GM19099 (cell line): ENCODE data around the gene BRICD5.
A peak's percentile ranks its signal among the peaks of the same experiment; 100 is the strongest.

Experiments used
- POLR2A ChIP-seq: IDR thresholded peaks from 3 replicates; pipeline ENCODE4 v1.6.1; 2011; ENCODE audit warnings: low read depth; ENCODE audit not compliant: insufficient read length; ENCODE audit errors: extremely low read depth

BRICD5 gene

GRCh38 chr16:2170587-2171435 lies 39.9 kb downstream of the BRICD5 start:
- no peak for TF ChIP-seq POLR2A

- no peak for TF ChIP-seq POLR2A
Measured at GRCh38 chr16:2170080-2170479, 40.6 kb downstream of the BRICD5 start.

GRCh38 chr16:2167068-2167638 lies 43.5 kb downstream of the BRICD5 start:
- TF ChIP-seq POLR2A, result no peak

- no peak for TF ChIP-seq POLR2A
Measured at GRCh38 chr16:2166263-2167067, 44.2 kb downstream of the BRICD5 start.

GRCh38 chr16:2165861-2166260 lies 44.8 kb downstream of the BRICD5 start:
- TF ChIP-seq POLR2A, result no peak

- no peak for TF ChIP-seq POLR2A
Measured at GRCh38 chr16:2163211-2163881, 47.3 kb downstream of the BRICD5 start.

GRCh38 chr16:2162676-2163118 lies 48.0 kb downstream of the BRICD5 start:
- TF ChIP-seq POLR2A, result no peak

GRCh38 chr16:2161911-2162310 lies 48.8 kb downstream of the BRICD5 start:
- no peak for TF ChIP-seq POLR2A

- peak; percentile 31 for TF ChIP-seq POLR2A
Measured at GRCh38 chr16:2160915-2161551, 49.6 kb downstream of the BRICD5 start.
